NCI-H187 (cell line): ENCODE results near the gene NPHP4.

ENCODE experiments used
- DNase-seq, 2 experiments: peaks; one replicate each; lab custom pipeline; 2025; lab: John Stamatoyannopoulos, UW

The NPHP4 gene

DNA sequence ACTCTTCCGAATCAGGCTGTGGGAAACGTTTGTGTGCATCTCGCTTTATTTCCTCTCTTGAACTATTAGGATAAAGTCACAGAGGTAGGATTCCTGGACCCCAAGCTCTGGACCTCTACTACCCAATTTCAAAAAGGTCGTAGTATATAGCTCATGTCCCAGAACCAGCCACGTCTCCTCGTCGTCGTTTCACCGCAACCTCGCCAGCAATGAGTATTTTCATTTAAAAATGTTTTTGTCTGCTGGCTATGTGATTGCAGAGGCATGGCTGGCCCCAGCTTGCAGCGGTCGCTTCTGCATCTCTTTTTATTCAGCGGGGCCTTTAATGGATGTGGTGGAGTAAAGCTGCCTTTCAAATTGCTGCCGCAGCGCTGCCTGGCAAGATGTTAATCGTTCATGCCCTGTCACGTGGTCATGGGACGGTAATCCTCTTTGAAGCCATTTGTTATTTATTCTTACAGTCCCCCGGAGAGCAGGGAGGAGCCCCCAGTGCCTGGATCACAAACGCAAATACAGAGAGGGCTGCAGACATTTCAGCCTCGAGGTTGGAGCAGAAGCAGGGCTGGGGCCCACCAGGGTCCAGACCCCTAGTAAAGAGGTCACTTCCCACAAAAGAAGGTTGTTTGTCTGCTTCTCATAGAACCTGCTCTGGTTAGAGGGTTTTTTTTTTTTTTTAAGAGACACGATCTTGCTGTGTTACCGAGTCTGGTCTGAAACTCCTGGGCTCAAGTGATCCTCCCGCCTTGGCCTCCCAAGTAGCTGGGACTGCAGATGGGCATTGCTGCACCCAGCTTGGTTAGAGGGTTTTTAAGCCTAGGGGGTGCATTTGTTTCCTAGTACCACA lies 11.6 kb upstream of the NPHP4 start:
- peak; percentile 37 to 58 for DNase-seq

GRCh38 chr1:6002714-6003501 lies 10.7 kb upstream of the NPHP4 start:
- no peak for DNase-seq

GRCh38 chr1:6001992-6002576 lies 9.9 kb upstream of the NPHP4 start:
- peak; percentile 44 to 64 for DNase-seq

DNA sequence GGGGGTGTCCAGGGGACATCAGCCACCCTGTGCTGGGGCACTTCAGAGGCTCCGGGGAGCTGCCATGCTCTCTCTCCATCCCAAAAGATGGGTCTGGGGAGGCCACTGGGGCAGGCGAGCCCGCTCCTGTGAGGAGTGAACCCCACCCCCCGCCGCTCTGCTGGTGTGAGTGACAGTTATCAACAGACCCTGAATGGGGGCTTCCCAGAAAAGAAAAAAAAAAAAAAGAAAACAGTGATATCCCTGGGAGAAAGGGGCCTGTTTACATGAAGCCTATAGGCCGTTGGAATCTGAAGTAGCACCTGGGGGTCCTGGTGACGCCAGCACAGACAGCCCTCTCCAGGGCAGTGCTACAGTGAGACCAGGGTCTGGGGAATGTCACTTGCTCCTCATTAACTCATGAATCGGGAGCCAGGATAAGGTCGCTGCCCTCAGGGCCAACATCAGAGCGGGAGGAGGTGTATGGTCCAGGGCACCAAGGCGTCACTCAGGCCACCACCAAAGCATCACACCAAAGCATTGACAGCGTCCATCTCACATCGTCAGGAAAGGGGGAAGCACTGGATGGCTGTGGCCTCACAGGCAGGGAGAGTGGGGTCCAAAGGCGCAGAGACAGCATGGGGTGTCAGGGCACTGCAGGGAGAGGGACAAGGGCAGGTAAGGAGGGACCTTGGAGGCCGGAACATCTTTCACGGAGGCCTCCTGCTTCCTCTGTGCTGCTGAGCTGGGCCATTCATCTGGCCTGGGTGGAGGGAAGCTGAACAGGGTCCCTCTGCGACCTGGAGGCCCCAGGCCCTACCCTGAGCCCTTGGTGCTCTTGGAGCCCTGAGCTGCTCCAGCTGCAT lies 8.4 kb upstream of the NPHP4 start:
- no peak for DNase-seq

- DNase-seq = no peak
Observed at GRCh38 chr1:5999711-6000443, 7.7 kb upstream of the NPHP4 start.

DNA sequence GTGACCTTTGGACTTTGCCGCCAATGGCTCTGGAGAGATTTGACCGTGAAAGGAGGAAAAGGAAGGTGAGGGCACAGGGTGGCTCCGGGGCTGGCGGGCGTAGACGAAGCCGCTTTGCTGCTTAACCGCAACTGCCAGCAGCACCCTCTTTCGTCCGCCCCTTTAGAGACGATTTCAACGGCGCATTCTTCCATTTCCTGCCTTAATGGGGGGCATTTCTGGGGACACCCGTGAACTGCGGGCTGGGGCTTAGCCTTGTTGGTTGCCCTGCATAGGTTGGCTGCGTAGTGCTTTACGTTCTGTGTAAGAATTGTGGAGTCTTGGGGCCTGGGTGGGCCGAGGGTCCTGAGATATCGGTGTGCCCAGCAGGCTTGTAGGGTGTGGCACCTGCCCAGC lies 6.7 kb upstream of the NPHP4 start:
- no peak for DNase-seq

DNA sequence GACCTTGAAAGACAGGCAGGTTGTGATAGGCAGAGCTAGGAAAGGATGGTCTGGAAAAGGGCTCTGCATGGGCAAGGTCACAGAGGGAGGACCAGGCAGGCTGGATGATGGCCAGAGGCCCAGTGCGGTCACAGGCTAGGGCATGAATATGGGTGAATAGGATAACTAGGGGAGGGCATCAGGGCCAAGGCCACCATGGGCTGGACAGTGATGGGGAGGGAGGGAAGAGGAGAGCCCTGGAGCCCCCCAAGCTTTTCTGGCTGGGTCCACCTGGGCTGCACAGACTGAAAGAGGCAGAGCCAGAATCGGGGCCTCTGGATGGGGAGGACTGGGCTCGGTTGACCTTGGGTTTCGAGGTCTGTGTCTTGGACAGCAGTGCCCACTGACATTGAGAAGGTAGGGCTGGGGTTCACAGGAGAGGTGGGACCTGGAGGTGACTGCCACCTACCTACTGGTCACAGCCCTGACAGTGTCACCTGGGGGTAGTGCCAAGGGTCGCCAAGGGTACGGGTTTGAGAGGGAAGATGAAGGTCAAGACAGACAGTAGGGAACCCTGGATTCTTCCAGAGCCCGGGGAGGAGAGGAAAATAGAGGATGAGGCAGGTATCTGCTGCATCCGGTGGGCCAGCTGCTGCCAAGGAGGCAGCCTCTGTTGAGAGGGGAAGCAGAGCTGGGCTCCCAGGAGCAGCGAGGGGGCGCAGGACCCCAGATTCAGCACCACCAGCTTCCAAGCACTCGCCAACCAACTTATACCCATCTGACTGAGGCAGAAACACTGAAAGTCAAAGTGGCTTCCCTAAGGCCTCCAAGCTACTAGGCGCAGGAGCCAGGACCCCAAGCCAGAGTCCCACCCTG lies 6.1 kb upstream of the NPHP4 start:
- no peak for DNase-seq

- no peak for DNase-seq
Observed at GRCh38 chr1:5997316-5997715, 5.1 kb upstream of the NPHP4 start.

DNA sequence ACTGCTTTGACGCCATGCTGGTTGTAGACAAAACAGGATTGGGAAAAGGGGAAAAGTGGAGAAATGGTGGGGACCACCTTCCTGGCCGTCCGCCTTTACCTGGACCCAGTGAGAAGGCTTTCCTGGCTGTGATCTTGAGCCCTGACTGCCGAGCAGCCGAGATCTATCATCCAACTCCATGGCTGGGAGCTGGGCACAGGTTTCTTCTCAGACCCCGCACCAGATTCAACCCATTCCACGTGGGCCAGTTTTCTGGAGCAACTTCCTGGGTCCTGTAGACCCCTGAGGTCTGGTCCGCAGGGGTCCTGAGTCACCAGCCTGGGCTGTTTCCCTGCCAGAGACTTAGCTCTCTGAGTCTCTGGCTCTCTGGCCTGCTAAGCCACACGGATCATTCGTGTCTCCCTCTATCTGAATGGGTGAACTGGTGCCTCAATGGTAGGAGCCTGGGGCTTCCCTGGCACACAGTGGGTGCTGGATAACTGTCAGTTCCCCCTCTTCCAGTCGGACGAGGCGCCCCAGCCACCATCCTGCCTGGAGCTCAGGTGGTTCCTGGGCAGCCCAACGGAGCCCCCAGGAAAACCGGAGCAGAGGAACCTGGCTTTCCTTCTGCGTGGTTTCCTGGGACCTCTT lies 4.5 kb upstream of the NPHP4 start:
- DNase-seq = no peak

DNA sequence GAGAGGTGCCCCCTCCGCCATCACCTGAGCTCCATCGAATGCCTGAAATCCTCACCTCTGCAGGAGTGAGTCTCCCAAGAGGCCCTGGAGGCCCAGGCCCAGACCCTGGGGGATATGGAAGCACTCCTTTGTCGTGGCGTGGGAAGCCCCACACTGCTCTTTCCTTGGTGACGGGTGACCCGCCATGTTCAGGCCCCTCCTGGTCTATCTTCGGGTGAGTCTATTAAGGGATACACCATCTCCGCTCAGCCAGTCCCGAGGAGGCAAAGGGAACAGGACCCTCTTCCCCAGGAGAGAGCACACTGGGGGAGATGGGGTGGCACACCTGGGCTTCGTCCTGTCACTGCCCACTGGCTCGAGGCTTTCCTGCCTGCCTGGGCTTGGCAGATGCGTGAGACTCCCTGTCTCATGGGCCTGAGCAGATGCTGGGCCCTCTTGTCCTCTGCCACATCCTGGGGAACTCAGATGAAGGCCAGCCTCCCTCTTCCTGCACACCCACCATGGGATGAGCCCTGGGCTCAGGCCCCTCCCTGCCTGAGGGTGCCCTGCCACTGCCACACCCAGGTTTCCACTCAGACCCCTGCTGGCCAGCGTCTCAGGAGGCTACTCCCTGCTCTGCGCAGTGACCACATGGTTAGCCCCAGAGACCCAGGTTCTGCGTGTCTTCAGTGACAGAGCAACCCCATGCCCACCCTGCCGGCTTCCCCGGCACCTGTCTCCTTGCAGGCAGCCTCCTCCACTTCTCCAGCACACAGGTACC lies 3.8 kb upstream of the NPHP4 start:
- no peak for DNase-seq

DNA sequence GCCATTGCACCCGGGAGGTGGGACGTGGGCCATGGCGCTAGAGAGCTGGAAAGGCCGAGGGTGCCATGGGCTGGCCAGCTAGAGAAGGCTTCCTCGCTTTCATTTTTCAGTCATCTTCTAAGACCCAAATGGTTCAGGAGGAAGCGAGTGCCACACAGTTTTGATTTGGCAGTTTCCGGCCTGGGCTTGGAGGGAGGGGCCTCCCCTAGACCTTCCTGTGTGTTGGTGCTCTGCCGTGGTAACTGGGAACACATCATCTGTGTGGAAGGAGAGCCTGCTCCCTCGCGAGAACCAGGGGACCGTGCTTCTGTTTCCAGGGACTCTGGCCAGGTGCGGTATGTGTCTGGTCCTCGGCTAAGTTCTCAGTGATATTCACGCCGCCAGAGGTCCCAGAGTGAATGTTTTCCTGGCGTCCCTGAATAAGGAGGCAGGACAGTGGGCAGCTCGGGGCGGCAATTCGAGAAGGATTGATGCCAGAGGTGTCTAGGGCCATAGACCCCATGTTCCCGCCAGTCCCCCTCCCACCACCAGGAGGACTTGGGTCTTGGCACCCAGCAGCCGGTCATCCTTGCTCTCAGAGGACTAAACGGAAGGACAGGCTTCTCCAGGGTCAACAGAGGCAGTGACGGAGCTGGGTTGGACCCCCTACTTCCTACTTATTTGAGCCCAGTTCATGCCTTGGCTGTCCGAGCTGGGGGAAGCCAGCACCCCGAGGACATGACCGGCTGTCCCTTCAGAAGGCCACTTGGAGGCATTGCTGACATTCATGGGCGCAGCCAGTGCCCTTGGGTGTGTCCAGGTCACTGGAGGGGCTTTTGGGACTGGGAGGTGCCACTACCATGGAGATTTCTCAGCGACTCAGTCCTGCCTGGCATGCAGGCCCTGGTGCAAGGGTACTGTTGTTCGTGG lies 2.7 kb upstream of the NPHP4 start:
- DNase-seq = no peak

GRCh38 chr1:5993556-5994491 lies 1.6 kb upstream of the NPHP4 start:
- DNase-seq = no peak

DNA sequence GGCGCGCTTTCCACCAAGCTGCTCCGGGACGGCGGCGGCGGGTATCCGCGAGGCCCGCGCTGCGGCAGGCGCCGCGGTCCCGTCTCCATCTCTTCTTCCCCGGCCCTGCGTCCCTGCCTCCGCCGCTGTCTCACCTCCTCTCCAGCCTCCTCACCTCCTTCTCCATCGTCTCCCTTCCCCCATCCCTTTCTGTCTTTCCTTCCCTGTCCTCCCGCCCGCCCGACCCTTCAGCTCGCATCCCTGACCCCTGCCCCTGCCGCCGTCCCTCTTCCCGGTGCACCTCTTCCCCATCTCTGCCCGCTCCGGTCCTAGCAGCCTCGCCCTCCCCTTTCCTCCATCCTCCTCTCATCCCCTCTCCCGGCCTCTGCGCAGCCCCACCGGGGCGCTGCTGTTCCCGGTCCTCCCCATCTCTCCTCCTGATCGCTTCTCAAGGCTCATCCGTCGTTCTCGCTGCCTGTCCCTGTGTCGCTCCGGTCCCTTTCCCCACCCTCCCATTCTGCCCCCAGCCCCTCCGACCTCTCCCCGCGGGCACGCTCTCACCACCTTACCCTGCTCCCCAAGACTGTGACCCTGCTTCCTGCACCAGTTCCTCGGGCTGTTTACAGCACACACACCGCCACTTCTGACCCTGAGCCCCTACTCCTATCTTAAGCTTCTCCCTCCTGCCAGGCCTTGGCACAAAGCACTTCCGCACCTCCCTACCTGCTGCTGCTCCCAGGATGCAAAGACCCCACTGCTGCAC lies 760 bp upstream of the NPHP4 start:
- DNase-seq = no peak

DNA sequence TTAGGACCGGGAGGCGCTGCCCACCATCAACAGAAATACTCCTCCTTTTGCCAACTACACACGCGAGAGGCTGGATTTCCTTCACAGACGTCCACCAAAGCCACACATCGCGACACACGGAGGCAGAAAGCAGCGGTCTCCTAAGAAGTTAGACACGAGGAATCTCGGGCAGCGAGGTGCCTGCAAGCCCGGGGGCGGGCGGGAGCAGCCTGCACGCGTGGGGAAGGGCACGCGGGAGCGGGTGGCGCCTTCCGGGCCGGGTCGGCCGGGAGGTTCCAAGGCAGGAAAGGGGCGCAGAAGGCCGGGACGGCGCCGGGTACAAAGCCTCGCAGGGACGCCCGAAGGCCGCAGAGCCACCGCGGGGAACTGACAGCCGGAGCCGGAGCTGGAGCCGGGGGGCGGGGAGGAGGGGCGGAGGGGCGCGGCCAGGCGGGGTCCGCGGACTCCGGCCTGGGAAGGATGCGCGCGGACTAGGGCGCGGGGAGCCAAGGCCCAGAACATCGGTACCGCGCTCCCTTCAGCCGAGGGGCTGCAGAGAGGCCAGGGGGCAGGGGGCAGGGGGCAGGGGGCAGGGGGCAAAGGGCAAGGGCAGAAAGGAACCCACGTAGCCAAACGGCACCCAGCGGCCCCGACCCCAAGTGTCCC lies 722 bp downstream of the NPHP4 start:
- no peak for DNase-seq

GRCh38 chr1:5990913-5991312 lies 1.3 kb downstream of the NPHP4 start:
- no peak for DNase-seq
